Sigmoid colon (tissue), 7 donors: Measurements from ENCODE around the gene STXBP5. TPM values are rescaled to one million over a fixed set of nuclear protein-coding genes. Genes with fewer than 3 reads are reported as not detected.

Experiments used
- DNase-seq: peaks from one replicate; pipeline ENCODE4 v3.0.0-alpha.2; 2019
- H3K27ac ChIP-seq, 4 donors: fragments of 200-600 bp; sonication (generic); one replicate each; pipeline ENCODE4 v1.5.1; 2016 to 2019; ENCODE audit warnings: mild to moderate bottlenecking in 1 of 4
- H3K27me3 ChIP-seq, 3 donors: fragments of 200-600 bp; sonication (generic); one replicate each; pipeline ENCODE4 v1.5.1; 2019; ENCODE audit warnings: mild to moderate bottlenecking in 1 of 3
- H3K36me3 ChIP-seq, 4 donors: fragments of 200-600 bp; sonication (generic); one replicate each; pipeline ENCODE4 v1.5.1; 2016 to 2019
- H3K4me1 ChIP-seq, 4 donors: fragments of 200-600 bp; sonication (generic); one replicate each; pipeline ENCODE4 v1.5.1; 2017 to 2019
- H3K4me3 ChIP-seq, 4 donors: fragments of 200-600 bp; sonication (generic); one replicate each; pipeline ENCODE4 v1.5.1; 2017 to 2019; ENCODE audit warnings: mild to moderate bottlenecking in 2 of 4, moderate library complexity in 1 of 4
- H3K9me3 ChIP-seq, 4 donors: fragments of 200-600 bp in 3 of 4; sonication (generic) in 3 of 4; one replicate each; pipeline versions ENCODE4 v1.5.1 to v1.6.1; 2013 to 2019
- EP300 ChIP-seq, 4 donors: sonication (generic); formaldehyde crosslinking; IDR thresholded peaks; one replicate each; pipeline ENCODE4 v1.6.1; 2017; ENCODE audit warnings: antibody characterized with exemption in 4 of 4
- POLR2A ChIP-seq, 2 donors: fragments of 450-650 bp; IDR thresholded peaks; one replicate each; pipeline ENCODE4 v1.6.1; 2016; ENCODE audit warnings: antibody characterized with exemption in 2 of 2, mild to moderate bottlenecking in 2 of 2, moderate library complexity in 2 of 2
- POLR2AphosphoS5 ChIP-seq, 4 donors: sonication (generic); formaldehyde crosslinking; IDR thresholded peaks; one replicate each; pipeline ENCODE4 v1.6.1; 2017; ENCODE audit warnings: antibody characterized with exemption in 4 of 4
- WGBS, 2 donors: extraction: QIAGEN DNeasy Blood & Tissue Kit; methylation state at CpG; one replicate each; pipeline ENCODE4 v1.1.7; 2013; 5-methylcytosine and 5-hydroxymethylcytosine counted together
- intact Hi-C: fragments of 100-400 bp; cut with DNase I; formaldehyde crosslinking; loops from one replicate; pipeline ENCODE4 v1.15.1; 2023
- polyA plus RNA-seq, 3 donors: library from polyadenylated mRNA; stranded (reverse); fragments of 200-250 nt; gene quantifications; one replicate each; pipeline ENCODE4 v1.2.3, GENCODE V29; 2013
- total RNA-seq, 4 donors: library from RNA; depleted of rRNA; stranded (reverse); fragments of >200 nt; gene quantifications; one replicate each; pipeline ENCODE4 v1.1.0, GENCODE V29; 2016
- TF ChIP-seq, protein P1 (sequence below), 4 experiments: fragments of 450-650 bp in 3 of 4; fragments of 200-600 bp in 1 of 4; IDR thresholded peaks; one replicate each; pipeline ENCODE4 v1.5.1; 2016 to 2019; ENCODE audit warnings: antibody characterized with exemption in 4 of 4, mild to moderate bottlenecking in 3 of 4, moderate library complexity in 2 of 4
- donor health status: healthy with polysubstance abuse.
- donor health status: Bipolar disorder and iron deficiency.
- donor health status: healthy.

The STXBP5 gene
- total and polyA plus RNA-seq, 7 donors, result 16.0 to 34.3 (median 24.2) TPM

DNA sequence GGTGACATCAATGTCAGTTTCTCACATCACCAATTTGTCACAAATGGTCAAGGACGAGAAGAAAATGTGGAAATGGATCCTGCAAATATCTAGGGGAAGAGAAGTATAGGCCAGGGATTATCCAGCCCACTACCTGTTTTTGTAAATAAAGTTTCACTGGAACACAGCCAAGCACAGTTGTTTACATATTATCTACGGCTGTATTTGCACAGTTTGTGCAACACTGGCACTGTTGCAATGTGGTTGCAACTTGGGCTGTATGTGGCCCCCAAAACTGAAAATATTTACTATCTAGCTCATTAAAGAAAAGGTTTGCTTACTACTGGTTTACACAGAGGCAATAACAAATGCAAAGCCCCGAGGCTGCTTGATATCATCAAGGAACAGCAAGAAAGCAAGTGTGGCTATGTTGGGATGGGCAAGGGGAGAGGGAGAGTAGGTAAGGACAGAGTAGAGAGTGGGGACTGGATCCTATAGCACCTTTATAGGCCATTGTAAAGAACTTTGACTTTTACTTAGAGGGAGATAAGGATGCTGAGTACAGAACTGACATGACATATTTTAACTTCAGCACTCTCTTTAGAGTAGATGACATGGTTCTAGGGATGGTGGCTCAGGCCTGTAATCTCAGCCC, 11.8 kb upstream of the STXBP5 start:
- DNase-seq, result no peak
- TF ChIP-seq, protein P1, sequence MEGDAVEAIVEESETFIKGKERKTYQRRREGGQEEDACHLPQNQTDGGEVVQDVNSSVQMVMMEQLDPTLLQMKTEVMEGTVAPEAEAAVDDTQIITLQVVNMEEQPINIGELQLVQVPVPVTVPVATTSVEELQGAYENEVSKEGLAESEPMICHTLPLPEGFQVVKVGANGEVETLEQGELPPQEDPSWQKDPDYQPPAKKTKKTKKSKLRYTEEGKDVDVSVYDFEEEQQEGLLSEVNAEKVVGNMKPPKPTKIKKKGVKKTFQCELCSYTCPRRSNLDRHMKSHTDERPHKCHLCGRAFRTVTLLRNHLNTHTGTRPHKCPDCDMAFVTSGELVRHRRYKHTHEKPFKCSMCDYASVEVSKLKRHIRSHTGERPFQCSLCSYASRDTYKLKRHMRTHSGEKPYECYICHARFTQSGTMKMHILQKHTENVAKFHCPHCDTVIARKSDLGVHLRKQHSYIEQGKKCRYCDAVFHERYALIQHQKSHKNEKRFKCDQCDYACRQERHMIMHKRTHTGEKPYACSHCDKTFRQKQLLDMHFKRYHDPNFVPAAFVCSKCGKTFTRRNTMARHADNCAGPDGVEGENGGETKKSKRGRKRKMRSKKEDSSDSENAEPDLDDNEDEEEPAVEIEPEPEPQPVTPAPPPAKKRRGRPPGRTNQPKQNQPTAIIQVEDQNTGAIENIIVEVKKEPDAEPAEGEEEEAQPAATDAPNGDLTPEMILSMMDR (IDR thresholded peaks at IDR 0.05), result no peak
- TF ChIP-seq EP300 (IDR thresholded peaks at IDR 0.05), result no peak
- TF ChIP-seq POLR2AphosphoS5 (IDR thresholded peaks at IDR 0.05), result no peak
- TF ChIP-seq POLR2A (IDR thresholded peaks at IDR 0.05), result no peak
- no peak overlapping the region for H3K4me3 ChIP-seq
- no peaks in the 10 kb centered on the region for H3K4me1 ChIP-seq
- H3K27me3 ChIP-seq, result no peaks in the 10 kb centered on the region
- no peak overlapping the region for H3K27ac ChIP-seq
- no peaks in the 10 kb centered on the region for H3K9me3 ChIP-seq
- H3K36me3 ChIP-seq, result no peaks in the 10 kb centered on the region
- intact Hi-C loops, result no loop called here
- WGBS, 2 donors, result 38 to 72% methylated on average over 3 of the region's 3 CpGs

DNA sequence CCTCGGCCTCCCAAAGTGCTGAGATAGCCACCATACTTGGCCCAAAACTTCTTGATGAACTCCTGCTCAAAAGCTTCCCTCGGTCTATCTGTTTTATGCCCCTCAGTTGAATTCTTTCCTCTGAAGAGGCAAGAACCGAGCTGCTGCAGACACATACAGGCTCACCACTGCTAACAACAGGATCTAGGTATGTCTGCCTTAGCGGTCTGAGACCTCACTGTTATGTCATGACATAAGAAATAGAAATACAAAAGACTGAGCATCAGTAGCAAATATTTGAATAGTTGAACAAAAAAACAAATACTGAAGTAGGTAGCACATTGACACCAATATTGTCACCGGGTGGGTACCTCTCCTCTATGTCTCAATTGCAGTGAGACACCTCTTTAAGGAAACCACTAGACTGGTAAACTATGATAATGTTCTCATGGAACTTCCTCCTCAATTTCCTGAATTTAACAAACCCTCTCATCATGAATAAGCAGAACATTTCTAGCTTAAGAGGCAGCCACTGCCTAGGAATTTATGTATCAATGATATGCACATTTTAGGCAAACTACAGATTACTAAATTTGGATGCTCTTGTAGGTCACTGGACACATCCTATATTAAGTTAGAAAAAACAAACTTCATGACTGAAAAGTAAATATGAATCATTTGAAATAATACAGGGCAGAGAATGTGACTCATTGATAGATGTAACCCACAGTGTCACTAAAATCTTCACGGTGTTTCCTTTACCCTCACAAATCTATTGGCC, 9.4 kb upstream of the STXBP5 start:
- H3K4me3 ChIP-seq, result no peak overlapping the region
- DNase-seq, result no peak
- WGBS, 2 donors, result 78 to 87% methylated on average over 6 of the region's 6 CpGs
- H3K27ac ChIP-seq, result no peak overlapping the region
- H3K36me3 ChIP-seq, result no peaks in the 10 kb centered on the region
- H3K9me3 ChIP-seq, result no peaks in the 10 kb centered on the region
- TF ChIP-seq, protein P1 (IDR thresholded peaks at IDR 0.05), result no peak
- TF ChIP-seq POLR2AphosphoS5 (IDR thresholded peaks at IDR 0.05) (no peak), EP300 (IDR thresholded peaks at IDR 0.05) (no peak), POLR2A (IDR thresholded peaks at IDR 0.05) (no peak)
- intact Hi-C loops, result no loop called here
- no peaks in the 10 kb centered on the region for H3K4me1 ChIP-seq
- H3K27me3 ChIP-seq, result no peaks in the 10 kb centered on the region

DNA sequence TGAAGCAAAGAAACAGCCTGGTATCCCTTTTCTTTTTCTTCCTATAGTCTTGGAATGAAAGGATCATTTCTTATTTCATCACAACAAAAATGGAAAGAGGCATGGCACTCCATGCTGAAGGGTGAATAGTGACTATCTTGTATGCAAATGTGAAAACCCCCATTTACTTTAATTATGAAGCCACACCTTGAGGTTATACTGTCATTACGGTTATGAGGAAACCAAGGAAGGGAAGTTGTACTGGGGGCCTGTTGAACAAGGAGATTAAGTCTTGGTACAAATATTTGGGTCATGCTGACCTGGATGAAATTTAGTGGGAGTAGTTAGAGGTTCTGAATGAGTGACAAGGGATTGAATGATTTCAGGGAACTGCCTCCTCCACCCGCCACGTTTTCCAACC, 8.7 kb upstream of the STXBP5 start:
- Histone ChIP-seq H3K27me3 (no peaks in the 10 kb centered on the region), H3K4me3 (no peak overlapping the region), H3K4me1 (no peaks in the 10 kb centered on the region), H3K27ac (no peak overlapping the region), H3K36me3 (no peaks in the 10 kb centered on the region), H3K9me3 (no peaks in the 10 kb centered on the region)
- TF ChIP-seq, protein P1 (IDR thresholded peaks at IDR 0.05), result no peak
- TF ChIP-seq POLR2A (IDR thresholded peaks at IDR 0.05), result no peak
- DNase-seq, result no peak
- intact Hi-C loops, result no loop called here
- 78 to 80% methylated on average over 3 of the region's 3 CpGs for WGBS, 2 donors

DNA sequence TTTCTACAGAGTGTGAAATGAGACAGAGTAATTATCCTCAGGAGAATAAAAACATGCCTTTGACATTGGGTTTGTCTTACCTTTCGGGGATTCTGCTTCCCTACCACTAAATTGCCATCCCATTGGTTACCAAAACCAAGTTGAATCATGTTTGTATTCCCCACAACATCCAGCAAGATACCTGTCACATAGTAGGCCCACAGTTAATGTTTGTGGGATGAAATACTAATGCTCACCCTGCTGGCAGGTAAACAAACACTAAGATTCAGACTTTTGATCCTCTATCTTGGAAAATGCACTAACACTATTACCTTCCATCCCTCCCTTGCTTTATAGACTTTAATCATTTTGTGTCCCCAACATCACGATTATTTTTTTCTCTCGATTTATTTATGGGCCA, 8.2 kb upstream of the STXBP5 start:
- TF ChIP-seq POLR2A (IDR thresholded peaks at IDR 0.05), result no peak
- TF ChIP-seq EP300 (IDR thresholded peaks at IDR 0.05), result no peak
- TF ChIP-seq POLR2AphosphoS5 (IDR thresholded peaks at IDR 0.05), result no peak
- TF ChIP-seq, protein P1 (IDR thresholded peaks at IDR 0.05), result no peak
- Histone ChIP-seq H3K36me3 (no peaks in the 10 kb centered on the region), H3K4me1 (no peaks in the 10 kb centered on the region), H3K9me3 (no peaks in the 10 kb centered on the region), H3K27me3 (no peaks in the 10 kb centered on the region), H3K4me3 (no peak overlapping the region), H3K27ac (no peak overlapping the region)
- WGBS, 2 donors, result 95 to 96% methylated on average over 3 of the region's 3 CpGs
- intact Hi-C loops, result no loop called here
- DNase-seq, result no peak
